Type B pancreatic cell (in vitro differentiated cells): Measurements from ENCODE around the gene CLTC. TPM values are rescaled to one million over a fixed set of nuclear protein-coding genes. Genes with fewer than 3 reads are reported as not detected.

Experiments
- DNase-seq: peaks from one replicate; pipeline ENCODE4 v3.0.0; 2021; ENCODE audit warnings: mixed read lengths; ENCODE audit not compliant: unreplicated experiment; ENCODE audit errors: extremely low spot score
- H3K27ac Mint-ChIP-seq: 2 replicates; pipeline ENCODE4 v1.8.0; 2021; ENCODE audit warnings: mild to moderate bottlenecking, mixed read lengths
- H3K27me3 Mint-ChIP-seq: 2 replicates; pipeline ENCODE4 v1.8.0; 2021; ENCODE audit warnings: mixed read lengths
- H3K36me3 Mint-ChIP-seq: 2 replicates; pipeline ENCODE4 v1.8.0; 2021; ENCODE audit warnings: mixed read lengths
- H3K4me1 Mint-ChIP-seq: one replicate; pipeline ENCODE4 v1.8.0; 2021; ENCODE audit warnings: mixed read lengths; ENCODE audit not compliant: unreplicated experiment
- H3K4me3 Mint-ChIP-seq: 2 replicates; pipeline ENCODE4 v1.8.0; 2021; ENCODE audit warnings: mild to moderate bottlenecking, mixed read lengths
- H3K9me3 Mint-ChIP-seq: 2 replicates; pipeline ENCODE4 v1.8.0; 2021; ENCODE audit warnings: mixed read lengths
- CTCF ChIP-seq: fragments of 200-600 bp; sonication (generic); conservative IDR thresholded peaks from 2 replicates; pipeline ENCODE4 v1.5.0; 2021; ENCODE audit warnings: antibody characterized with exemption, mild to moderate bottlenecking
- total RNA-seq: library from RNA; stranded (reverse); gene quantifications from 2 replicates; pipeline ENCODE4 v1.2.1, GENCODE V29; 2021; ENCODE audit warnings: low replicate concordance

CLTC gene
- total RNA-seq, 1 donor from 2014 or later: 209 TPM

- peak overlapping the region; percentile 20 for H3K27ac Mint-ChIP-seq
These were observed 51.7 kb downstream of the CLTC start for GRCh38 chr17:59671386-59671785.

GRCh38 chr17:59675231-59675630, 55.5 kb downstream of the CLTC start:
- DNase-seq: no peak
- no peak for TF ChIP-seq CTCF
- Mint-ChIP-seq H3K36me3 (peaks cover 32% of the 10 kb centered on the region), H3K9me3 (no peaks in the 10 kb centered on the region), H3K4me3 (no peak overlapping the region), H3K4me1 (no peaks in the 10 kb centered on the region), H3K27me3 (no peaks in the 10 kb centered on the region), H3K27ac (no peak overlapping the region)

More at GRCh38 chr17:59671386-59671785, 51.7 kb downstream of the CLTC start:
- DNase-seq: no peak
- Mint-ChIP-seq H3K9me3 (no peaks in the 10 kb centered on the region), H3K4me1 (no peaks in the 10 kb centered on the region), H3K36me3 (peaks cover 30% of the 10 kb centered on the region), H3K4me3 (no peak overlapping the region), H3K27me3 (no peaks in the 10 kb centered on the region)
- TF ChIP-seq CTCF: no peak

- Mint-ChIP-seq H3K4me3 (no peak overlapping the region), H3K36me3 (peaks cover 24% of the 10 kb centered on the region), H3K27ac (no peak overlapping the region), H3K27me3 (no peaks in the 10 kb centered on the region), H3K4me1 (no peaks in the 10 kb centered on the region), H3K9me3 (no peaks in the 10 kb centered on the region)
- no peak for TF ChIP-seq CTCF
- DNase-seq: no peak
These were observed 57.0 kb downstream of the CLTC start for GRCh38 chr17:59676716-59677115.

- Mint-ChIP-seq H3K9me3 (no peaks in the 10 kb centered on the region), H3K27me3 (no peaks in the 10 kb centered on the region), H3K4me3 (no peak overlapping the region), H3K4me1 (no peaks in the 10 kb centered on the region), H3K27ac (no peak overlapping the region), H3K36me3 (peaks cover 32% of the 10 kb centered on the region)
- DNase-seq: no peak
- TF ChIP-seq CTCF: no peak
These were observed 59.2 kb downstream of the CLTC start for GRCh38 chr17:59678918-59679317.

- Mint-ChIP-seq H3K4me1 (no peaks in the 10 kb centered on the region), H3K9me3 (no peaks in the 10 kb centered on the region), H3K4me3 (no peak overlapping the region), H3K27me3 (no peaks in the 10 kb centered on the region), H3K36me3 (peaks cover 30% of the 10 kb centered on the region), H3K27ac (no peak overlapping the region)
- no peak for TF ChIP-seq CTCF
- no peak for DNase-seq
These were observed 60.6 kb downstream of the CLTC start for GRCh38 chr17:59680314-59680713.

- DNase-seq: no peak
- no peak for TF ChIP-seq CTCF
- Mint-ChIP-seq H3K36me3 (peaks cover 32% of the 10 kb centered on the region), H3K27ac (no peak overlapping the region), H3K27me3 (no peaks in the 10 kb centered on the region), H3K9me3 (no peaks in the 10 kb centered on the region), H3K4me3 (no peak overlapping the region), H3K4me1 (no peaks in the 10 kb centered on the region)
These were observed 63.6 kb downstream of the CLTC start for GRCh38 chr17:59683283-59683682.
